ENCODE results near the gene ATXN1. TPM values are rescaled to one million over a fixed set of nuclear protein-coding genes. Genes with fewer than 3 reads are reported as not detected.

The ATXN1 gene
- total RNA-seq, 1 donor from 2014 or later, result 18.4 TPM

DNA sequence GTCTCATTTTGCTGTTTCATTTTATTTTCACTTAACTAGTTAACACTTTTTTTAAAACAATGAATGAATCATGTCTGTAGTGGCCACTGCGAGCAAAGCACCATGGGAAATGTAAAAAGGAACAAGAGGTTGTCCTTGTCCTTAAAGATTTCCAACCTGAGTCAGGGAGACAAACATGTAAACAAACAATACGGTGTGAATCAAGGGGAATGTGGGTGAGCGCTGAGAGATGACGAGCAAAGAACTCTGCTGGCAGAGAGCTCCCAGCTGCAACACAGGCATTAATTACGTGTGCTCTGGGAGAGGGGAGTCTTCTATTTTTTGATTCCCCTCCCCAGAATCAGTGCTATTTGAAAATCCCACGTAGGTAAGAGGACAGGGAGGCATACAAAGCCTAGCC is 84.3 kb downstream of the ATXN1 start:
- no peak for FAIRE-seq

DNA sequence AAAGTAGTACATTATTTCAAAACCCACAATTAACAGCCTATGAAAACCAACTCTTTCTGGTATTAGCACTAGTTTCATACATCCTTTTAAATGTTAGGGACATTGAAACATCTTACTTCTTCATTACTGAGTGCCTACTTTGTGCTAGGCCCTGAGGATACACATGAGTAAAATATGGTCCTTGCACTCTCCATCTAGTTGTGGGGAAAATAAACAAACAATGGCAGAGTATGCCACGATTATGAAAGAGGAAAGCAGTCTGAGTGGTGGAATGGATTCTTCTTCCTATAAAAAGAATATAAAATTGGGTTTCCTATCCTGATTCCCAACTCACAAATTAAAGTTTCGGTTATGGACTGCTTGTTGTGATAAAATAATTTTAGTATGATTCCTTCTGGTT is 84.9 kb downstream of the ATXN1 start:
- FAIRE-seq, result no peak

More for the DNA sequence above, 84.3 kb downstream of the ATXN1 start:
- Histone ChIP-seq H3K36me3 (ENCODE audit: control insufficient read depth, insufficient read depth, low read length) (no peaks in the 10 kb centered on the region), H3K4me3 (ENCODE audit: low read depth, low read length) (no peak overlapping the region), H3K27me3 (ENCODE audit: control insufficient read depth, insufficient read depth, low read length) (no peaks in the 10 kb centered on the region)
- DNase-seq (ENCODE audit: low read depth), result peak; percentile 83
- TF ChIP-seq, protein P1, sequence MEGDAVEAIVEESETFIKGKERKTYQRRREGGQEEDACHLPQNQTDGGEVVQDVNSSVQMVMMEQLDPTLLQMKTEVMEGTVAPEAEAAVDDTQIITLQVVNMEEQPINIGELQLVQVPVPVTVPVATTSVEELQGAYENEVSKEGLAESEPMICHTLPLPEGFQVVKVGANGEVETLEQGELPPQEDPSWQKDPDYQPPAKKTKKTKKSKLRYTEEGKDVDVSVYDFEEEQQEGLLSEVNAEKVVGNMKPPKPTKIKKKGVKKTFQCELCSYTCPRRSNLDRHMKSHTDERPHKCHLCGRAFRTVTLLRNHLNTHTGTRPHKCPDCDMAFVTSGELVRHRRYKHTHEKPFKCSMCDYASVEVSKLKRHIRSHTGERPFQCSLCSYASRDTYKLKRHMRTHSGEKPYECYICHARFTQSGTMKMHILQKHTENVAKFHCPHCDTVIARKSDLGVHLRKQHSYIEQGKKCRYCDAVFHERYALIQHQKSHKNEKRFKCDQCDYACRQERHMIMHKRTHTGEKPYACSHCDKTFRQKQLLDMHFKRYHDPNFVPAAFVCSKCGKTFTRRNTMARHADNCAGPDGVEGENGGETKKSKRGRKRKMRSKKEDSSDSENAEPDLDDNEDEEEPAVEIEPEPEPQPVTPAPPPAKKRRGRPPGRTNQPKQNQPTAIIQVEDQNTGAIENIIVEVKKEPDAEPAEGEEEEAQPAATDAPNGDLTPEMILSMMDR (IDR thresholded peaks at IDR 0.05; ENCODE audit: insufficient read depth, low read length, severe bottlenecking), result no peak

GRCh38 chr6:16674801-16675392 is 86.4 kb downstream of the ATXN1 start:
- H3K4me3 ChIP-seq (ENCODE audit: low read depth, low read length), result no peak overlapping the region
- H3K36me3 ChIP-seq (ENCODE audit: control insufficient read depth, insufficient read depth, low read length), result no peaks in the 10 kb centered on the region
- FAIRE-seq (peak; percentile 13), DNase-seq (ENCODE audit: low read depth) (no peak)
- H3K27me3 ChIP-seq (ENCODE audit: control insufficient read depth, insufficient read depth, low read length), result no peaks in the 10 kb centered on the region
- TF ChIP-seq, protein P1 (IDR thresholded peaks at IDR 0.05; ENCODE audit: insufficient read depth, low read length, severe bottlenecking), result no peak

More for the DNA sequence above, 84.9 kb downstream of the ATXN1 start:
- TF ChIP-seq, protein P1 (IDR thresholded peaks at IDR 0.05; ENCODE audit: insufficient read depth, low read length, severe bottlenecking), result no peak
- Histone ChIP-seq H3K27me3 (ENCODE audit: control insufficient read depth, insufficient read depth, low read length) (no peaks in the 10 kb centered on the region), H3K4me3 (ENCODE audit: low read depth, low read length) (no peak overlapping the region), H3K36me3 (ENCODE audit: control insufficient read depth, insufficient read depth, low read length) (no peaks in the 10 kb centered on the region)
- DNase-seq (ENCODE audit: low read depth), result no peak

- no peak for DNase-seq (ENCODE audit: low read depth)
- FAIRE-seq, result no peak
Observed at GRCh38 chr6:16673011-16673797, 88.1 kb downstream of the ATXN1 start.

GRCh38 chr6:16671302-16672289 is 89.7 kb downstream of the ATXN1 start:
- H3K4me3 ChIP-seq (ENCODE audit: low read depth, low read length), result no peak overlapping the region
- H3K27me3 ChIP-seq (ENCODE audit: control insufficient read depth, insufficient read depth, low read length), result no peaks in the 10 kb centered on the region
- H3K36me3 ChIP-seq (ENCODE audit: control insufficient read depth, insufficient read depth, low read length), result no peaks in the 10 kb centered on the region
- FAIRE-seq (no peak), DNase-seq (ENCODE audit: low read depth) (peak; percentile 50)
- TF ChIP-seq, protein P1 (IDR thresholded peaks at IDR 0.05; ENCODE audit: insufficient read depth, low read length, severe bottlenecking), result no peak

More at GRCh38 chr6:16673011-16673797, 88.1 kb downstream of the ATXN1 start:
- H3K4me3 ChIP-seq (ENCODE audit: low read depth, low read length), result no peak overlapping the region
- TF ChIP-seq, protein P1 (IDR thresholded peaks at IDR 0.05; ENCODE audit: insufficient read depth, low read length, severe bottlenecking), result no peak
- no peaks in the 10 kb centered on the region for H3K27me3 ChIP-seq (ENCODE audit: control insufficient read depth, insufficient read depth, low read length)
- no peaks in the 10 kb centered on the region for H3K36me3 ChIP-seq (ENCODE audit: control insufficient read depth, insufficient read depth, low read length)
